Measurements from ENCODE around the gene KASH5. TPM values are rescaled to one million over a fixed set of nuclear protein-coding genes. Genes with fewer than 3 reads are reported as not detected.

The KASH5 gene
- total and polyA plus RNA-seq, 4 donors, result not detected

GRCh38 chr19:49438261-49438660 lies 50.2 kb downstream of the KASH5 start:
- 13% methylated on average over 6 of the region's 6 CpGs for WGBS
- peaks cover 0 to 4% (median 2%) of the 10 kb centered on the region in 4 donors for H3K4me1 ChIP-seq (ENCODE audit: control insufficient read depth in 4 of 4, insufficient read depth in 4 of 4, low read length in 3 of 4)
- DNase-seq (ENCODE audit: low spot score), result no peak

GRCh38 chr19:49439836-49440235 lies 51.8 kb downstream of the KASH5 start:
- Histone ChIP-seq H3K36me3 (ENCODE audit: control insufficient read depth in 4 of 4, insufficient read depth in 3 of 4, low read depth in 1 of 4, low read length in 3 of 4) (no peaks in the 10 kb centered on the region), H3K4me1 (ENCODE audit: control insufficient read depth in 4 of 4, insufficient read depth in 4 of 4, low read length in 3 of 4) (peaks cover 0 to 8% (median 3%) of the 10 kb centered on the region in 4 donors), H3K9ac (ENCODE audit: low read depth in 1 of 2, low read length in 2 of 2) (no peak overlapping the region), H3K27ac (ENCODE audit: low read depth in 1 of 2, low read length in 2 of 2) (no peak overlapping the region), H3K9me3 (ENCODE audit: control insufficient read depth in 4 of 4, low read length in 3 of 4) (no peaks in the 10 kb centered on the region), H3K4me3 (ENCODE audit: low read depth in 1 of 3, low read length in 3 of 3) (no peak overlapping the region), H3K27me3 (ENCODE audit: control insufficient read depth in 4 of 4, insufficient read depth in 4 of 4, low read length in 3 of 4) (peaks cover 0 to 3% (median 3%) of the 10 kb centered on the region in 4 donors)
- WGBS, result 37% methylated on average over 6 of the region's 6 CpGs
- no peak for DNase-seq (ENCODE audit: low spot score)
- TF ChIP-seq RXRA (IDR thresholded peaks at IDR 0.05) (no peak), JUND (IDR thresholded peaks at IDR 0.05) (no peak), EGR1 (IDR thresholded peaks at IDR 0.05; ENCODE audit: low read depth in 2 of 2) (no peak), CTCF (IDR thresholded peaks at IDR 0.05; ENCODE audit: low read depth, low read length, missing input control) (no peak), RAD21 (IDR thresholded peaks at IDR 0.05) (no peak), HNF4G (IDR thresholded peaks at IDR 0.05) (no peak), REST (IDR thresholded peaks at IDR 0.05) (no peak), FOXA1 (IDR thresholded peaks at IDR 0.05) (no peak), HNF4A (conservative IDR thresholded peaks at IDR 0.05) (no peak)

More at GRCh38 chr19:49438261-49438660, 50.2 kb downstream of the KASH5 start:
- Histone ChIP-seq H3K4me3 (ENCODE audit: low read depth in 1 of 3, low read length in 3 of 3) (no peak overlapping the region), H3K9ac (ENCODE audit: low read depth in 1 of 2, low read length in 2 of 2) (no peak overlapping the region), H3K27ac (ENCODE audit: low read depth in 1 of 2, low read length in 2 of 2) (no peak overlapping the region), H3K9me3 (ENCODE audit: control insufficient read depth in 4 of 4, low read length in 3 of 4) (no peaks in the 10 kb centered on the region), H3K27me3 (ENCODE audit: control insufficient read depth in 4 of 4, insufficient read depth in 4 of 4, low read length in 3 of 4) (peaks cover 3 to 8% (median 4%) of the 10 kb centered on the region in 4 donors), H3K36me3 (ENCODE audit: control insufficient read depth in 4 of 4, insufficient read depth in 3 of 4, low read depth in 1 of 4, low read length in 3 of 4) (no peaks in the 10 kb centered on the region)
- TF ChIP-seq REST (IDR thresholded peaks at IDR 0.05) (no peak), CTCF (IDR thresholded peaks at IDR 0.05; ENCODE audit: low read depth, low read length, missing input control) (no peak), YY1 (IDR thresholded peaks at IDR 0.05) (no peak), ATF3 (IDR thresholded peaks at IDR 0.05) (no peak), RAD21 (IDR thresholded peaks at IDR 0.05) (no peak), GABPA (IDR thresholded peaks at IDR 0.05 in 1 of 2, conservative IDR thresholded peaks at IDR 0.05 in 1 of 2) (no peak), EGR1 (IDR thresholded peaks at IDR 0.05; ENCODE audit: low read depth in 2 of 2) (no peak), NR2F2 (IDR thresholded peaks at IDR 0.05) (no peak), FOXA1 (IDR thresholded peaks at IDR 0.05) (no peak), SP1 (IDR thresholded peaks at IDR 0.05) (no peak), RXRA (IDR thresholded peaks at IDR 0.05) (no peak)
